ENCODE results near the gene NOTCH4. TPM values are rescaled to one million over a fixed set of nuclear protein-coding genes. Genes with fewer than 3 reads are reported as not detected.

NOTCH4 gene
- total and polyA plus RNA-seq, 9 of the 15 experiments (the other 6 are each of a cell fraction or from before 2014, with no cell fraction given) = 0.24 to 4.3 (median 1.7) TPM

DNA sequence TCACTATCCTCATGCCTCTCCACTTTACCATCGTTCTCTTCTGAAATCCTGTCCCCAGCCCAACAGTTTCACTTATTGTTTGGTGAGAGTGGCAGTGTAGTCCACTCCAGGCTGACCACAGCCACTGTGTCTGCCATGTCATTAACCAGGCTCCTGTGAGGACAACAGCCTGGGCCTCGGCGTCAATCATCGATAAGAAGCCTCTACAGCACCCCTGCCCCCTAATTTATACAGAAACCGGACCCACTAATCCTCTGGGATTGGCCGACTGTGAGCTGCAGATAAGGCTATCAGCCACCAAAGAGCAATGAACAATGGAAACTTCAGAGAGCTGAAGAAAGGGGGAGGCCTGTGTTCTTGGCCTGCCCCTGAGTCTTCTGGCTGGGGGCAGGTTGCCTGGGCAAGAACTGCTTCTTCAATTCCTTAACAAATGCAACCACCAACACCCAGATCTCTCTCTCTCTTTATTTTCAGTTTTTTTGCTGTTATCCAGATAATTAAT lies 56.1 kb downstream of the NOTCH4 start (continued):
- TF ChIP-seq CEBPB (tag; IDR thresholded peaks at IDR 0.05) (no peak), CSDE1 (IDR thresholded peaks at IDR 0.05) (no peak), POLR2H (tag; IDR thresholded peaks at IDR 0.05; ENCODE audit: low read depth) (no peak), ZBTB1 (CRISPR knock-in tag; IDR thresholded peaks at IDR 0.05; ENCODE audit: borderline replicate concordance, low read depth) (no peak), SOX6 (IDR thresholded peaks at IDR 0.05) (peak; percentile 100), JUND (IDR thresholded peaks at IDR 0.05; ENCODE audit: borderline replicate concordance, low read depth, low read length) (peak; percentile 83), JUND (tag; IDR thresholded peaks at IDR 0.05; ENCODE audit: borderline replicate concordance, low read depth, low read length) (peak; percentile 66; the same call in 1 of the 3 replicates), HSF4 (CRISPR knock-in tag; IDR thresholded peaks at IDR 0.05; ENCODE audit: borderline replicate concordance) (peak; percentile 40; the same call in 1 of the 2 replicates), ZNF644 (tag; IDR thresholded peaks at IDR 0.05; ENCODE audit: low read depth) (peak; percentile 91), ZNF239 (CRISPR knock-in tag; IDR thresholded peaks at IDR 0.05) (peak; percentile 72), GMEB1 (CRISPR knock-in tag; IDR thresholded peaks at IDR 0.05) (peak; percentile 42; the same call in 1 of the 2 replicates), ZZZ3 (IDR thresholded peaks at IDR 0.05) (no peak), YY1 (IDR thresholded peaks at IDR 0.05; ENCODE audit: borderline replicate concordance in 1 of 3, control insufficient read depth in 1 of 3, extremely low read depth in 1 of 3, insufficient read depth in 3 of 3, insufficient read length in 1 of 3, insufficient replicate concordance in 2 of 3, low read depth in 1 of 3, low read length in 2 of 3) (peak in 1 of 3 experiments; percentile 48), SAFB (IDR thresholded peaks at IDR 0.05; ENCODE audit: borderline replicate concordance, low read depth, low read length) (no peak), PCBP2 (IDR thresholded peaks at IDR 0.05; ENCODE audit: low read depth, low read length, poor library complexity, severe bottlenecking) (no peak), TRIM24 (IDR thresholded peaks at IDR 0.05) (peak; percentile 81 to 88), IRF1 (CRISPR knock-in tag; IDR thresholded peaks at IDR 0.05; ENCODE audit: borderline replicate concordance) (no peak), ZNF324 (CRISPR knock-in tag; IDR thresholded peaks at IDR 0.05) (no peak), HMG20B (CRISPR knock-in tag; IDR thresholded peaks at IDR 0.05) (no peak)
- TF ChIP-seq, protein P1, sequence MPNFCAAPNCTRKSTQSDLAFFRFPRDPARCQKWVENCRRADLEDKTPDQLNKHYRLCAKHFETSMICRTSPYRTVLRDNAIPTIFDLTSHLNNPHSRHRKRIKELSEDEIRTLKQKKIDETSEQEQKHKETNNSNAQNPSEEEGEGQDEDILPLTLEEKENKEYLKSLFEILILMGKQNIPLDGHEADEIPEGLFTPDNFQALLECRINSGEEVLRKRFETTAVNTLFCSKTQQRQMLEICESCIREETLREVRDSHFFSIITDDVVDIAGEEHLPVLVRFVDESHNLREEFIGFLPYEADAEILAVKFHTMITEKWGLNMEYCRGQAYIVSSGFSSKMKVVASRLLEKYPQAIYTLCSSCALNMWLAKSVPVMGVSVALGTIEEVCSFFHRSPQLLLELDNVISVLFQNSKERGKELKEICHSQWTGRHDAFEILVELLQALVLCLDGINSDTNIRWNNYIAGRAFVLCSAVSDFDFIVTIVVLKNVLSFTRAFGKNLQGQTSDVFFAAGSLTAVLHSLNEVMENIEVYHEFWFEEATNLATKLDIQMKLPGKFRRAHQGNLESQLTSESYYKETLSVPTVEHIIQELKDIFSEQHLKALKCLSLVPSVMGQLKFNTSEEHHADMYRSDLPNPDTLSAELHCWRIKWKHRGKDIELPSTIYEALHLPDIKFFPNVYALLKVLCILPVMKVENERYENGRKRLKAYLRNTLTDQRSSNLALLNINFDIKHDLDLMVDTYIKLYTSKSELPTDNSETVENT (CRISPR knock-in tag; IDR thresholded peaks at IDR 0.05) = no peak
- TF ChIP-seq, protein P2, sequence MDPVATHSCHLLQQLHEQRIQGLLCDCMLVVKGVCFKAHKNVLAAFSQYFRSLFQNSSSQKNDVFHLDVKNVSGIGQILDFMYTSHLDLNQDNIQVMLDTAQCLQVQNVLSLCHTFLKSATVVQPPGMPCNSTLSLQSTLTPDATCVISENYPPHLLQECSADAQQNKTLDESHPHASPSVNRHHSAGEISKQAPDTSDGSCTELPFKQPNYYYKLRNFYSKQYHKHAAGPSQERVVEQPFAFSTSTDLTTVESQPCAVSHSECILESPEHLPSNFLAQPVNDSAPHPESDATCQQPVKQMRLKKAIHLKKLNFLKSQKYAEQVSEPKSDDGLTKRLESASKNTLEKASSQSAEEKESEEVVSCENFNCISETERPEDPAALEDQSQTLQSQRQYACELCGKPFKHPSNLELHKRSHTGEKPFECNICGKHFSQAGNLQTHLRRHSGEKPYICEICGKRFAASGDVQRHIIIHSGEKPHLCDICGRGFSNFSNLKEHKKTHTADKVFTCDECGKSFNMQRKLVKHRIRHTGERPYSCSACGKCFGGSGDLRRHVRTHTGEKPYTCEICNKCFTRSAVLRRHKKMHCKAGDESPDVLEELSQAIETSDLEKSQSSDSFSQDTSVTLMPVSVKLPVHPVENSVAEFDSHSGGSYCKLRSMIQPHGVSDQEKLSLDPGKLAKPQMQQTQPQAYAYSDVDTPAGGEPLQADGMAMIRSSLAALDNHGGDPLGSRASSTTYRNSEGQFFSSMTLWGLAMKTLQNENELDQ (CRISPR knock-in tag; IDR thresholded peaks at IDR 0.05; ENCODE audit: borderline replicate concordance) = no peak

All from K562 (cell line).